HCT116 (cell line): ENCODE data around the gene OR1L8. TPM values are rescaled to one million over a fixed set of nuclear protein-coding genes. Genes with fewer than 3 reads are reported as not detected.

Experiments
- ATAC-seq: fragments of 200-7000 bp; cut with Tn5 transposase; 2 replicates; pipeline ENCODE4 v1.9.1; 2020; ENCODE audit warnings: mild to moderate bottlenecking, moderate library complexity
- BruUV-seq: library from RNA; stranded (reverse); fragments of 400-500 nt; replicated peaks from 2 replicates; lab custom pipeline; 2021; lab: Mats Ljungman, UMichigan
- CTCF ChIA-PET: fragments of 300-600 bp; sonication (Branson Sonifier 250); formaldehyde crosslinking; loops from one replicate; lab custom pipeline; 2021; ENCODE audit warnings: antibody characterized with exemption; lab: Charles Lee
- POLR2A ChIA-PET: fragments of 300-600, 350-600 bp; sonication (Branson Sonifier 250); formaldehyde crosslinking; loops from one replicate; lab custom pipeline; 2021; ENCODE audit warnings: antibody characterized with exemption; lab: Charles Lee
- RAD21 ChIA-PET, 2 experiments: fragments of 300-600 bp; sonication (Branson Sonifier 250); formaldehyde crosslinking; loops; one replicate each; lab custom pipeline; 2023; ENCODE audit warnings: low total read pairs in 2 of 2; ENCODE audit not compliant: uncharacterized antibody in 2 of 2, unreplicated experiment in 2 of 2, low non-redundant PET in 1 of 2; lab: Charles Lee
- DNase-seq: peaks from one replicate; pipeline ENCODE4 v3.0.0-alpha.2; 2010; ENCODE audit warnings: low read depth, low spot score
- H2AFZ ChIP-seq: fragments of 200-600 bp; shearing (Covaris generic), sonication (generic); 2 replicates; pipeline ENCODE4 v1.6.1; 2017; ENCODE audit warnings: low read depth, mixed run types, mixed read lengths, antibody characterized with exemption, low read length; ENCODE audit not compliant: poor library complexity, severe bottlenecking
- H3K27ac ChIP-seq: 2 replicates; pipeline ENCODE4 v1.5.1; 2012; ENCODE audit warnings: low read depth, low read length
- H3K27me3 ChIP-seq: fragments of 200-600 bp; sonication (generic); 2 replicates; pipeline ENCODE4 v1.6.1; 2016; ENCODE audit warnings: mixed run types, low read length, mixed read lengths; ENCODE audit not compliant: insufficient read depth
- H3K36me3 ChIP-seq, 2 experiments: fragments of 200-500 bp in 1 of 2; fragments of 200-600 bp in 1 of 2; sonication (Bioruptor generic) in 1 of 2; sonication (generic) in 1 of 2; 2 replicates each; pipeline versions ENCODE4 v1.5.1 to v1.6.1; 2014 to 2016; ENCODE audit warnings: low read length in 2 of 2, inconsistent platforms in 1 of 2, mixed read lengths in 1 of 2, mixed run types in 1 of 2; ENCODE audit not compliant: insufficient read depth in 2 of 2, control insufficient read depth in 1 of 2
- H3K4me1 ChIP-seq, 2 experiments: fragments of 200-600 bp in 1 of 2; sonication (generic) in 1 of 2; 2 replicates each; pipeline versions ENCODE4 v1.5.1 to v1.6.1; 2012 to 2017; ENCODE audit warnings: low read length in 2 of 2, inconsistent platforms in 1 of 2, mild to moderate bottlenecking in 1 of 2, mixed read lengths in 1 of 2, mixed run types in 1 of 2, moderate library complexity in 1 of 2; ENCODE audit not compliant: insufficient read depth in 2 of 2, control insufficient read depth in 1 of 2
- H3K4me2 ChIP-seq: fragments of 200-600 bp; sonication (generic); 2 replicates; pipeline ENCODE4 v1.6.1; 2017; ENCODE audit warnings: mixed run types, low read length, mixed read lengths
- H3K4me3 ChIP-seq, 2 experiments: fragments of 200-600 bp in 1 of 2; sonication (generic) in 1 of 2; replicated peaks in 1 of 2; 2 replicates each; pipeline ENCODE4 v1.5.1; 2011 to 2016; ENCODE audit warnings: low read length in 2 of 2, control low read depth in 1 of 2, low read depth in 1 of 2, mild to moderate bottlenecking in 1 of 2, mixed read lengths in 1 of 2, mixed run types in 1 of 2
- H3K79me2 ChIP-seq: fragments of 200-600 bp; sonication (generic); 2 replicates; pipeline ENCODE4 v1.6.1; 2017; ENCODE audit warnings: mild to moderate bottlenecking, mixed run types, low read length, moderate library complexity, mixed read lengths; ENCODE audit not compliant: insufficient read depth
- H3K9ac ChIP-seq: fragments of 200-600 bp; sonication (generic); 2 replicates; pipeline ENCODE4 v1.6.1; 2016; ENCODE audit warnings: low read length, mixed read lengths
- H3K9me2 ChIP-seq: fragments of 200-600 bp; sonication (generic), shearing (Covaris generic); 2 replicates; pipeline ENCODE4 v1.6.1; 2017; ENCODE audit warnings: mixed run types, mild to moderate bottlenecking, moderate library complexity; ENCODE audit not compliant: insufficient read depth
- H3K9me3 ChIP-seq, 2 experiments: fragments of 200-500 bp in 1 of 2; fragments of 200-600 bp in 1 of 2; sonication (Bioruptor generic) in 1 of 2; sonication (generic) in 1 of 2; 2 replicates each; pipeline ENCODE4 v1.6.1; 2014 to 2017; ENCODE audit warnings: low read length in 2 of 2, mixed read lengths in 2 of 2, inconsistent platforms in 1 of 2, low read depth in 1 of 2, mild to moderate bottlenecking in 1 of 2, mixed run types in 1 of 2, moderate library complexity in 1 of 2; ENCODE audit not compliant: control insufficient read depth in 1 of 2, insufficient read depth in 1 of 2
- H4K20me1 ChIP-seq: fragments of 200-600 bp; sonication (generic), shearing (Covaris generic); 2 replicates; pipeline ENCODE4 v1.6.1; 2017; ENCODE audit warnings: mixed run types, mild to moderate bottlenecking, moderate library complexity; ENCODE audit not compliant: insufficient read depth
- ATF3 ChIP-seq: IDR thresholded peaks from 2 replicates; pipeline ENCODE4 v1.6.1; 2012
- CBX3 ChIP-seq: IDR thresholded peaks from 2 replicates; pipeline ENCODE4 v1.6.1; 2012; ENCODE audit warnings: low read depth
- CEBPB ChIP-seq: IDR thresholded peaks from 2 replicates; pipeline ENCODE4 v1.6.1; 2012; ENCODE audit warnings: low read depth
- EZH2 ChIP-seq: fragments of 200-600 bp; sonication (generic); IDR thresholded peaks from 2 replicates; pipeline ENCODE4 v1.6.1; 2017; ENCODE audit warnings: antibody characterized with exemption, mixed run types
- JUND ChIP-seq: IDR thresholded peaks from 2 replicates; pipeline ENCODE4 v1.6.1; 2012
- MAX ChIP-seq: IDR thresholded peaks from 2 replicates; pipeline ENCODE4 v1.6.1; 2012
- POLR2A ChIP-seq: IDR thresholded peaks from 2 replicates; pipeline ENCODE4 v1.7.0; 2011; ENCODE audit warnings: borderline replicate concordance; ENCODE audit not compliant: insufficient read depth, insufficient read length; ENCODE audit errors: extremely low read depth
- SIN3A ChIP-seq: IDR thresholded peaks from 2 replicates; pipeline ENCODE4 v1.6.1; 2012; ENCODE audit warnings: low read depth
- ZFX ChIP-seq: fragments of 450-650 bp; IDR thresholded peaks from 2 replicates; pipeline ENCODE4 v1.6.1; 2017
- intact Hi-C: fragments of 100-400 bp; cut with micrococcal nuclease; formaldehyde crosslinking; loops from 2 replicates; pipeline ENCODE4 v1.10.0; 2022
- total RNA-seq: library from RNA; stranded (reverse); gene quantifications from one replicate; pipeline ENCODE4 v1.2.1, GENCODE V29; 2021; ENCODE audit not compliant: unreplicated experiment

Gene OR1L8
- total RNA-seq, 1 experiment from 2014 or later = not detected

GRCh38 chr9:122605691-122606090 lies 22.5 kb upstream of the OR1L8 start (continued):
- no peak for TF ChIP-seq MAX
- no peak for TF ChIP-seq ATF3
- TF ChIP-seq EZH2 = no peak
- no peak for TF ChIP-seq SIN3A
- TF ChIP-seq CEBPB = no peak
- no peak for TF ChIP-seq CBX3
- no peak for TF ChIP-seq POLR2A
- no peak for TF ChIP-seq ZFX

- H3K9me2 ChIP-seq = no peaks in the 10 kb centered on the region
- TF ChIP-seq MAX (no peak), JUND (peak; percentile 33; the same call in 1 of the 2 replicates), ATF3 (no peak)
- TF ChIP-seq, all 23 proteins: peak for 1
- H3K79me2 ChIP-seq = no peaks in the 10 kb centered on the region
- no peaks in the 10 kb centered on the region for H3K36me3 ChIP-seq
- no peak overlapping the region for H3K27ac ChIP-seq
- DNase-seq (peak; percentile 4), ATAC-seq (peak; percentile 72)
- H3K27me3 ChIP-seq = no peaks in the 10 kb centered on the region
- H3K4me2 ChIP-seq = peak overlapping the region; percentile 34
- ChIA-PET CTCF (no interaction called here), RAD21 (no interaction called here), POLR2A (no interaction called here)
- H3K4me1 ChIP-seq = peaks cover 0 to 9% of the 10 kb centered on the region in 2 experiments; a peak in 3 of 4 replicates
- no peak overlapping the region for H3K4me3 ChIP-seq
- intact Hi-C loops = no loop called here
- no TSS peak for BruUV-seq
- no peak overlapping the region for H3K9ac ChIP-seq
- no peaks in the 10 kb centered on the region for H3K9me3 ChIP-seq
- H2AFZ ChIP-seq = peak overlapping the region; percentile 29
- no peaks in the 10 kb centered on the region for H4K20me1 ChIP-seq
These were observed 2.8 kb downstream of the OR1L8 start for GRCh38 chr9:122580360-122580759.
